Mucosa of gallbladder (tissue), 1 donor: ENCODE results near the gene XRCC3. TPM values are rescaled to one million over a fixed set of nuclear protein-coding genes. Genes with fewer than 3 reads are reported as not detected.

Experiments
- DNase-seq: peaks from one replicate; pipeline ENCODE4 v3.0.0-alpha.2; 2020; ENCODE audit warnings: low spot score
- total RNA-seq: library from RNA; stranded (reverse); gene quantifications from one replicate; pipeline ENCODE4 v1.2.1, GENCODE V29; 2021
- donor health status: DM: no; HTN: no; CAD: no.

The XRCC3 gene
- total RNA-seq, 1 donor from 2014 or later: 8.5 TPM

GRCh38 chr14:103738701-103739451 lies 23.6 kb upstream of the XRCC3 start:
- no peak for DNase-seq

DNA sequence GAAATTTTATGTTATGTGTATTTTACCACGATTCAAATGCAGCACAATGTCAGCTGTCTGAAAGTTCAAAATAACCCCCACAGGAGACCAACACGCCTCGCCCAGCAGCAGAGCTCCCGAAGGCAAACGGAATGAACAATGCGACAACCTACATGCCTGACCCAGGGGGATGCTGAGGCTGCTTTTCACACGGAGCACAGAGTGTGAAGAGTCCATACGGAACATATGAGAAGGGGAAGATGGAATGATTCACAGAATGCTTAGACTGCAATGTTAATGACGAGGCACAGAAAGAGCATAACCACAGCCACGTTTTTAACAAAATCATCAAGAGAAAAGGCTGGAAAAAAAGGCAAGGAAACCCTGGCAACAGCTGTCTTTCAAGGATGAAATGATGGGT lies 22.9 kb upstream of the XRCC3 start:
- DNase-seq: no peak

DNA sequence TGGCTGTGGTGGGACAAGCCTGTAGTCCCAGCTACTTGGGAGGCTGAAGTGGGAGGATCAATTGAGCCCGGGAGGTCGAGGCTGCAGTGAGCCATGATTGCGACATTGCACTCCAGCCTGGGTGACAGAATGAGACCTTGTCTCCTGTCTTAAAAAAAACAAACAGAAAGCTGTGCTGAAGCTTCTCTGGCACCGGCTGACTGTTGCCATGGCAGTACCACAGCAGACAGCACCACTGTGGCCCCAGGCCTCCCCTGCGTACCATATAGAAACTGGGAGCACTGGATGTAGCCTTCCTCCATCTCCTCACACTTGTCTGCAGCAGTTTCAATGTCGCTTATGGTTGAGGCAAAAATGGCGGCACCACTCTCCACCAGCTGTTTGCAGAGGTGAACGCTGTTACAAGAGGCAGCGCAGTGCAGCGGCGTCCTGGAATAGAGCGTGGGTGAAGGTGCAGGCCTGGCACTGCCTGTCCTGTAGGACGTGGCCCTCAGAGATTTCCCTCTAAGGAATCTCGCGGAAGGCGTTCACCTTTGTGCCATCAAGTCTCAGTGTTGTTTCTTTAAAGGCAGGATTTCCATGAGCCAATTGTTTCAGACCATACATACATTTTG lies 22.3 kb upstream of the XRCC3 start:
- no peak for DNase-seq

DNA sequence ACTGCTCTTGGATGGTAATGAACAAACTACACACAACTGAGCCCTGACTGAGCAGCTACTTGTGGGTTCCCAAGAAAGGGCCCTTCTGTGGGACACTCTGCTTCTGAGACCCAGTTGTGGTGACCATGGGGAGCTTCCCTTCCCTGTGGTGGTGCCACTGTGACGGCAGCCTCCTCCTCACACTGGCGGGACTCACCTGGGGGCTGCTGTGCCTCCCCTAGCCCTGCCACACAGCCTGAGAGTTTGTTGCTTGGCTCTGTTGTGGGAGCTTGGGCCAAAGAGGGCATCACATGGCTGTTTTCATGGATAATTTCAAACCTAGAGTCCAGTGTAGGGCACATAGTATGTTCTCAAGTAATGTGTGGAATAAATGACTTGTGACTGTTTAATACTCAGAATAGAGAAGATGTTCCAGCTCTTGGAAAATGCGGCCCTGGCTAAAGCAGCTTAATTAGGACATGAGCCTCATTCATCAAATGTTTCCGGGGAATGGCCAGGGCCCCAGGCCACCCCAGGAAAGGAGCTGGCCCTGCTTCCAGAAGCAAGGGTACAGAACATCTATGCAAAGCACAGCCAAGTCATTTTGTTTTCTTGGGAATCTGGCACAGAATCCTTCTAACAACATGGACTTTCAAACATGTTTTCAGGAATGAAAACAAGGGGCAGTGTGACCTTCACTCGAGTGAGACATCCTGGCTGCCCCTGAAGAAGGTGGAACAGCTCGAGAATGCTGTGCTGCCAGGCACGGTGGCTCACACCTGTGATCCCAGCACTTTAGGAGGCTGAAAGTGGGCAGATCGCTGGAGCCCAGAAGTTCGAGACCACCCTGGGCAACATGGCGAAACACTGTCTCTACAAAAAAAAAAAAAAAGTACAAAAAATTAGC lies 21.5 kb upstream of the XRCC3 start:
- DNase-seq: no peak

GRCh38 chr14:103735815-103736545 lies 20.7 kb upstream of the XRCC3 start:
- DNase-seq: no peak

- DNase-seq: no peak
Observed at GRCh38 chr14:103735439-103735814, 20.2 kb upstream of the XRCC3 start.

- no peak for DNase-seq
Observed at GRCh38 chr14:103735022-103735421, 19.8 kb upstream of the XRCC3 start.

DNA sequence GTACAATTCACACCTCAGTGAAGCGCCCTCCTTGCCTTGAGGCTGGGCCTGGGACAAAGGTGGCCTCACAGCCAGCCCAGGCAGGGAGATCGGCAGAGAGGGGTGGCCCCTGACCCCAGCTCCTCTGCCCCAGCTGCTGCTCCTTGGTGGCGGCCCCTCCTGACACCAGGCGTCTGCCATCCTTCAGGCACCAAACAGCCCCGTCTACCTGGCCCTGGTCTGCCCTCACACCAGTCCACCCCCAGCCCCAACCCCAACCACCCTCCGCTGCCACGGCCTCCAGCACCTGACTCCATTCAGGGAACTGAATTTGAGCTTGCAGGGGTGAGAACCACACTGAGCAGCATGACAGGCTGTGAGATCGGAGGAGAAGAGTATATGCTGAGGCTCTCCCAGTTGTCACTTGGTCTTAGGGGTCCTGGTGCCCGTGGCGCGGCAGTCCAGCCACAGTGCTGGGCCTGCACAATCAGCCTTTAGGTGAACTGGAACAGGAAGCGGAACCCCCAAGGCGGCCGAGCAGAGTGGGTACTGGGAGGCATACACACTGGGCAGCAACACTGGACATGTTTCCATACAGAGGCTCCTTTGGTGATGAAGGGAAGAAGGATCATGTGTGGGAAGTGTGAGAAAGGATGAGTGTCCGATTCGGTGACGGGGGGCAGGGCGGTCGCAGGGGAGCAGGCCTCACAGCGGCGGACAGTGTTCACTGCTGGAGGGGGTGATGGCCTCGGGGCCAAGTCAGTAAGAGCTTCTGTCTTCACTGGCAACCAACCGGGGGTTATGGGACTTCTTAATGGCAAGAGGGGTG lies 19.0 kb upstream of the XRCC3 start:
- DNase-seq: no peak

DNA sequence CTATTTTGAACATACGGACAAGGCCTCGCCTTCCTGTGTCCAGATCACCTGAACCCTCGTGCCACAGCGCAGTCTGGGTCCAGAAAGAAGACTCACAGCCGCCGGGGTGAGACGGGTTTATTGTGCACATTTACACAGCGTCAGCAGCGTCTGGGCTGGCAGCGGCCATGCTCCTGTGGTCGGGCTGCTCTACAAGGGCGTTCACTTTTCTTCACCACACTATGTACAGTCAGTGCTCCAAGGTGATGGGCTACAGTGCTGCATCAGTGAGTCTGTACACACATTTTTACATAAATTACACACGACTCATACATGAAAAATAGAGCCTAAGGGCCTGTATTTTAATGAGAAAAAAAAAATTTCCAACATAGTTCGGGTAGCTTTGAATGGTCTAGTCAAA lies 18.4 kb upstream of the XRCC3 start:
- no peak for DNase-seq

DNA sequence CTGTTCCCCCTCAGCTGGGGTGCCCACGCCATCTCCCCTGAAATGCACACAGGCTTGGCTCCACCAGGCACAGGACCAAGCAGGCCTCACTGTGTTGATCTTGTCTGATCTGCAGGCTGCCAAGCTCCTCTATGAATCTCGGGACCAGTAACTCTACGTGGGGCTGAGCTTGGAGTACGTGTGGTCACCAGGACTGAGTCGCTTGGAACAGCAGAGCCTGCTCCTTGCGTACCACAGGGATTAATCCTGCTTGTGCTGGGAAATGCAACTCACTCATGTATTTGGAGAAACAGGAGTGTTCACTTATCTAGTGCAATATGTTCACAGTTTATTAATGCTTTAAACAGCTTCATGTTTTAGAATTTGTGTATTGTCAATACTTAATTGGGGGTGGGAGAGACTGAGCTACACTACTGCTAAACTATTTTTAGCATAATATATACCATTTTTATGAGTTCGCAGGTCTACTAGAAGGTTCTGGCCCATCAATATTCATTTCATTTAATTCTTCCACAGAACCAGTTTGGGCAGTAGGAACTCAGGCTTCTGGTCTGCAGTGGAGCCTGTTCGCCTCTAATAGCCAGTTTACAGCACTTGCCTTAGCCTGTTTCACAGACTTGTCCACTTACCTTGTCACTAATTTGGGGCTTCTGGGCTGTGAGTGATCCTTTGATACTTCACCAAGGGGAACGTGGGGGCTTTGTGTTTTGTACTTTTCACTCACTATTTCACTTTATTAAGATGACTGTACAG lies 17.8 kb upstream of the XRCC3 start:
- no peak for DNase-seq

- no peak for DNase-seq
Observed at GRCh38 chr14:103731916-103732867, 16.9 kb upstream of the XRCC3 start.

DNA sequence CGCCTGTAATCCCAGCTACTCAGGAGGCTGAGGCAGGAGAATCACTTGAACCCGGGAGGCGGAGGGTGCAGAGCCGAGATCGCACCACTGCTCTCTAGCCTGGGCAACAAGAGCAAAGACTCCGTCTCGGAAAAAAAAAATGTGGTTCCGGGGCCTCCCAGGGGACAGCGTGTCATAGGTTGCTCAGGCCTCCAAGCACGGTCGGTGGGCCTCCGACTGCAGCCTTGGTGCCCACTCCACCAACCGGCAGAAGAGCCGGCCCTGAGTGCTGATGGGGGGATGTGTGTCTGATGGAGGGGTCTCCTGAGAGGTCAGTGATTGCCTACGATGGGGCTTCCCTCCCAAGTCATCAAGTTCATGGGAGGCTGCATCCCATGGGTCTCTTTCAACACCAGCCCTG lies 16.2 kb upstream of the XRCC3 start:
- no peak for DNase-seq

DNA sequence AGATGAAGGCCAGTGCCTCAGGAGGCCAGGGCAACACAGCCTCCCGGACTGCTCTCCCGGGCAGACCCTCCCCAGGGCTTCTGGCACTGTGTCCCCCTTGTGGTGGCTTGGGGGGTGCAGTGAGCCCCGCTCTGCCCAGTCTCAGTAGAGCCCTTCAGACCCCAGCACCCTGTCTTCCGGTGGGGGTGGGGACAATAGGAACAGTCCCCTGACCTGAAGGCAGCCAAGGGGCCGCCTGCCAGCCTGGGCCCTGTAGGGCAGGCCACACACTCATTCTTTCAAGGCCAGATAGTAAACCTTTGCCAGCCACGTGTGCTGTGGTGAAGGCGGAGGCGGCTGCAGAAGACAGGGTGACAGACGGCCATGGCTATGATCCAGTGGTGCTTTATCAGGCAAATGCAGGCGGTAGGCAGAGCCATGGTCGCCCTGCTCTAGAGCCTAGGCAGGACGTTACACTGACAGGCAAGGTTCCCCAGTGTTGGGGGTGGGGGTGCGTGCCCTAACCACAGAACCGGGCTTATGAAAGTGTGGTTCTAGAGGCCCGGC lies 15.3 kb upstream of the XRCC3 start:
- DNase-seq: no peak

DNA sequence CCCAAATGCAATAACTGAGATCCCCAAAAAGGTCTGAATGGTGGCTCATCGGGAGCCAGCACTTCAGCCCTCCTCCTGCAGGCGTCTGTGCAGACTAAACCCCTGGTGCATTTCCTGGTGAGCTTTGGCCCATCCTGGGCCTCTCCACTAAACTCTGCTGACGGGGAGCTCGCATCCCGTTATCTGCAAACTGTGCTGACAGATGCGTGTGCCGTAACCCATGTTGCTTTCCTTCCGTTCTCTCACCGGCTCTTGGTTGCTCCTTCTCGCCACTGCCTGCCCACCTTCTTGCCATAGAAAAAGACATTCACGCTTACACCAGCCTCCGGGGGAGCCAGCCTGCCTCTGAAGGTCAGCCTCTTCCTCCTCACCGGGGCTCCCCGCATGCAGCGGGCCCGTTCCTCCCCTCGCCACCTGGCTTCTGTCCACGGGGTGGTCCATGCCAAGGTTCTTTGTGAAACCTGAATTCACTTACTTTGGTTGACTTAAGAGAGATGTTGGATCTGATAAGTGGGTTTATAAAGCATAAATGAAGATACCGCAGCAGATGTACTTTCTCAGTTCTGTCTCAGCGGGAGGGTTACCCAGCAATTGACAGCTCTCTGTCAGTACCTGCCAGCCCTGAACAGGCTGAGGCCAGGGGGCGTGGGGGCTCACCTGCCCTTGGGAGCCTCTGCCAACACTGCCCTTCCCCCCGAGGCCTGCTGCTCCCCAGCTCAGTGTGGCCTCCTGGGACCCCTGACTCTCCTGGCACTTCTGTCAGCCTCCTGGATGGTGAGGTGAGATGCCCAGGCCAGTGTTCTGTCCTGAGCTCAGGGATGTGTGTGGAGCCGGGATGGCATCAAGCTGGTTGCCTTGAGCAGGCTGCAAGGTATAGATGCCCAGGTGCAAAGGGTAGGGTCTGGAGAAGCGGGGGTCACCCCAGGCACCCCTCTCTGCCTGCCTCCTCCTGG lies 14.5 kb upstream of the XRCC3 start:
- DNase-seq: no peak

DNA sequence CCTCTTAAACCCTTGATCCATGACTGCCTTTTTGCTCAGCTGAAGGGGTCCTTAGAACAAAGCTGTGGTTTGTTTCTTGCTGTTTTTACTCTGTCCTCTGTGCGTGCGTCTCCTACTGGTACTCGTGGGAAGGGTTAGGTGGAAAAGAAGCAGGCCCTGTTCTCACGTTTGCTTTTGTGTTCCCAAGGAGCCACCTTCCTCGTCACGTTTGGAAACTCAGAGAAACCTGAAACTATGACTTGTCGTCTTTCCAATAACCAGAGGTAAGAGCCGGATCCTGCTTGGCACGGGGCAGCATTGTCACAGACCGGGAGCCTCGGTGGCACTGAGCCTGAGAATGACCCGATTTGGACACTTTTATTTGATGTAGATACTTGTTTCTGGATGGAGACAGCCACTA lies 13.5 kb upstream of the XRCC3 start:
- DNase-seq: no peak

GRCh38 chr14:103728141-103728540 lies 12.9 kb upstream of the XRCC3 start:
- DNase-seq: no peak

- DNase-seq: peak; percentile 61
Observed at GRCh38 chr14:103727313-103727980, 12.2 kb upstream of the XRCC3 start.
